GM12878 (cell line): ENCODE results near the gene GPATCH11. TPM values are rescaled to one million over a fixed set of nuclear protein-coding genes. Genes with fewer than 3 reads are reported as not detected.

Experiments used
- ATF7 ChIP-seq: fragments of 450-650 bp; IDR thresholded peaks from 2 replicates; pipeline ENCODE4 v1.6.1; 2016; ENCODE audit warnings: low read depth, mild to moderate bottlenecking
- BRCA1 ChIP-seq: IDR thresholded peaks from 2 replicates; pipeline ENCODE4 v1.6.1; 2011; ENCODE audit warnings: low read depth, low read length, improper control_type of control experiment
- CEBPB ChIP-seq, 2 experiments: fragments of 150-350 bp in 1 of 2; IDR thresholded peaks; 2 replicates each; pipeline ENCODE4 v1.6.1; 2012 to 2014; ENCODE audit warnings: low read depth in 2 of 2, low read length in 2 of 2, borderline replicate concordance in 1 of 2, inconsistent platforms in 1 of 2
- CHD4 ChIP-seq: fragments of 200-600 bp; sonication (generic); IDR thresholded peaks from 2 replicates; pipeline ENCODE4 v1.6.1; 2016; ENCODE audit warnings: mild to moderate bottlenecking
- EED ChIP-seq: sonication (generic); IDR thresholded peaks from 2 replicates; pipeline ENCODE4 v1.6.1; 2016; ENCODE audit warnings: antibody characterized with exemption, low read depth
- GATAD2B ChIP-seq: fragments of 450-650 bp; conservative IDR thresholded peaks from 2 replicates; pipeline ENCODE4 v1.6.1; 2017; ENCODE audit warnings: low read depth, mild to moderate bottlenecking, moderate library complexity
- HCFC1 ChIP-seq: fragments of 150-350 bp; IDR thresholded peaks from 2 replicates; pipeline ENCODE4 v1.6.1; 2014; ENCODE audit warnings: low read length
- HSF1 ChIP-seq: fragments of 150-350 bp; IDR thresholded peaks from 2 replicates; pipeline ENCODE4 v1.6.1; 2014; ENCODE audit warnings: mild to moderate bottlenecking, low read depth, low read length
- IRF3 ChIP-seq: fragments of 450-650 bp; IDR thresholded peaks from 2 replicates; pipeline ENCODE4 v1.6.1; 2014; ENCODE audit warnings: mild to moderate bottlenecking
- IRF5 ChIP-seq: fragments of 450-650 bp; IDR thresholded peaks from 2 replicates; pipeline ENCODE4 v1.6.1; 2017; ENCODE audit warnings: borderline replicate concordance
- KDM1A ChIP-seq: fragments of 200-600 bp; sonication (generic); IDR thresholded peaks from 2 replicates; pipeline ENCODE4 v1.6.1; 2016; ENCODE audit warnings: borderline replicate concordance
- KLF5 ChIP-seq: fragments of 450-650 bp; IDR thresholded peaks from 2 replicates; pipeline ENCODE4 v1.6.1; 2014; ENCODE audit warnings: mild to moderate bottlenecking; ENCODE audit not compliant: partially characterized antibody
- MYB ChIP-seq: fragments of 150-350 bp; IDR thresholded peaks from 2 replicates; pipeline ENCODE4 v1.6.1; 2014; ENCODE audit warnings: mild to moderate bottlenecking, low read depth, low read length, borderline replicate concordance
- NFXL1 ChIP-seq: fragments of 450-650 bp; IDR thresholded peaks from 2 replicates; pipeline ENCODE4 v1.6.1; 2017; ENCODE audit warnings: antibody characterized with exemption, mild to moderate bottlenecking, borderline replicate concordance
- NFYB ChIP-seq: IDR thresholded peaks from 2 replicates; pipeline ENCODE4 v1.6.1; 2011; ENCODE audit warnings: low read depth, mild to moderate bottlenecking, low read length, improper control_type of control experiment, moderate library complexity; ENCODE audit not compliant: insufficient read depth
- NKRF ChIP-seq: fragments of 450-650 bp; conservative IDR thresholded peaks from 2 replicates; pipeline ENCODE4 v1.6.1; 2017; ENCODE audit warnings: mild to moderate bottlenecking, moderate library complexity
- NR2C2 ChIP-seq: IDR thresholded peaks from 2 replicates; pipeline ENCODE4 v1.6.1; 2011; ENCODE audit warnings: borderline replicate concordance, low read depth; ENCODE audit not compliant: control insufficient read depth, insufficient read length
- NR2F1 ChIP-seq: fragments of 450-650 bp; conservative IDR thresholded peaks from 2 replicates; pipeline ENCODE4 v1.6.1; 2017; ENCODE audit warnings: mild to moderate bottlenecking
- PAX8 ChIP-seq: fragments of 450-650 bp; IDR thresholded peaks from 2 replicates; pipeline ENCODE4 v1.6.1; 2017; ENCODE audit warnings: mild to moderate bottlenecking, moderate library complexity
- RCOR1 ChIP-seq: conservative IDR thresholded peaks from 2 replicates; pipeline ENCODE4 v1.6.1; 2012; ENCODE audit warnings: low read depth, low read length, improper control_type of control experiment
- RFX5 ChIP-seq: IDR thresholded peaks from 2 replicates; pipeline ENCODE4 v1.6.1; 2011; ENCODE audit warnings: low read depth, low read length, improper control_type of control experiment
- SMARCA5 ChIP-seq: fragments of 450-650 bp; IDR thresholded peaks from 2 replicates; pipeline ENCODE4 v1.6.1; 2017; ENCODE audit warnings: mild to moderate bottlenecking
- SPI1 ChIP-seq: IDR thresholded peaks from 2 replicates; pipeline ENCODE4 v1.6.1; 2011; ENCODE audit warnings: low read depth, mild to moderate bottlenecking, low read length, moderate library complexity, borderline replicate concordance; ENCODE audit not compliant: insufficient read depth
- SUPT20H ChIP-seq: IDR thresholded peaks from 2 replicates; pipeline ENCODE4 v1.6.1; 2011; ENCODE audit warnings: low read depth, mild to moderate bottlenecking, low read length, moderate library complexity, borderline replicate concordance; ENCODE audit not compliant: control insufficient read depth
- TCF3 ChIP-seq: IDR thresholded peaks from 2 replicates; pipeline ENCODE4 v1.6.1; 2012; ENCODE audit warnings: low read depth, mild to moderate bottlenecking, low read length, borderline replicate concordance; ENCODE audit not compliant: insufficient read depth
- YBX1 ChIP-seq: fragments of 450-650 bp; IDR thresholded peaks from 2 replicates; pipeline ENCODE4 v1.6.1; 2016; ENCODE audit warnings: antibody characterized with exemption
- ZNF24 ChIP-seq: fragments of 450-650 bp; IDR thresholded peaks from 2 replicates; pipeline ENCODE4 v1.6.1; 2017; ENCODE audit warnings: antibody characterized with exemption, mild to moderate bottlenecking
- ZNF274 ChIP-seq: IDR thresholded peaks from one replicate; pipeline ENCODE4 v1.8.0; 2011; ENCODE audit not compliant: insufficient read length, insufficient read depth
- ZNF622 ChIP-seq: fragments of 450-650 bp; IDR thresholded peaks from 2 replicates; pipeline ENCODE4 v1.6.1; 2017; ENCODE audit warnings: mild to moderate bottlenecking, inconsistent platforms
- polyA plus RNA-seq, 11 experiments: library from polyadenylated mRNA; depleted of rRNA in 4 of 11; unstranded in 6 of 11; stranded (reverse) in 5 of 11; fragments of >200 nt; fragmentation: Nextera tagmentation in 4 of 11; fragmentation: Illumina TruSeq in 1 of 11; extraction: Ambion mirVana in 4 of 11; extraction: Trizol in 1 of 11; gene quantifications; 1 replicate in 1 of 11; 2 replicates in 10 of 11; pipeline versions ENCODE4 v1.2.1 to v1.2.3, GENCODE V29; 2011 to 2016; ENCODE audit warnings: inconsistent platforms in 2 of 11, missing spikeins in 2 of 11, low read depth in 1 of 11
- total RNA-seq, 4 experiments: library from RNA; depleted of rRNA in 3 of 4; stranded (reverse); fragments of >200 nt in 3 of 4; fragmentation: Illumina TruSeq in 1 of 4; extraction: Trizol in 1 of 4; gene quantifications; 2 replicates each; pipeline versions ENCODE4 v1.2.1 to v1.2.3, GENCODE V29; 2013 to 2021

Gene GPATCH11
- total and polyA plus RNA-seq, 10 of the 15 experiments (the other 5 are each of a cell fraction or from before 2014, with no cell fraction given), result 11.5 to 31.8 (median 16.5) TPM

- no peak for TF ChIP-seq NKRF
- peak; percentile 54; the same call in 1 of the 2 replicates for TF ChIP-seq ATF7
- no peak for TF ChIP-seq NFYB
- TF ChIP-seq ZNF274, result no peak
- no peak for TF ChIP-seq NR2F1
- no peak for TF ChIP-seq SUPT20H
- TF ChIP-seq IRF3, result no peak
- no peak for TF ChIP-seq NFXL1
- TF ChIP-seq MYB, result no peak
- no peak for TF ChIP-seq SMARCA5
- TF ChIP-seq HSF1, result no peak
- TF ChIP-seq GATAD2B, result no peak
- no peak for TF ChIP-seq RFX5
- TF ChIP-seq KDM1A, result no peak
- TF ChIP-seq CHD4, result no peak
- no peak for TF ChIP-seq IRF5
- no peak for TF ChIP-seq NR2C2
- TF ChIP-seq ZNF24, result no peak; the same call in 1 of the 2 replicates
- TF ChIP-seq RCOR1, result no peak
- no peak for TF ChIP-seq CEBPB (IDR thresholded peaks at IDR 0.05; ENCODE audit: borderline replicate concordance in 1 of 2, low read depth in 2 of 2, low read length in 2 of 2)
- TF ChIP-seq BRCA1, result no peak
- no peak for TF ChIP-seq TCF3
- TF ChIP-seq YBX1, result no peak
- TF ChIP-seq PAX8, result no peak
- no peak for TF ChIP-seq HCFC1
- TF ChIP-seq ZNF622, result no peak
- peak; percentile 42; the same call in 1 of the 2 replicates for TF ChIP-seq EED
- TF ChIP-seq SPI1, result peak; percentile 71
- no peak for TF ChIP-seq KLF5
Observed at GRCh38 chr2:37091873-37092272, 7.6 kb downstream of the GPATCH11 start (continued).
